ENCODE measurements around the gene DPYD. TPM values are rescaled to one million over a fixed set of nuclear protein-coding genes. Genes with fewer than 3 reads are reported as not detected.

DPYD gene
- total RNA-seq, 1 donor from 2014 or later: 5.9 TPM

DNA sequence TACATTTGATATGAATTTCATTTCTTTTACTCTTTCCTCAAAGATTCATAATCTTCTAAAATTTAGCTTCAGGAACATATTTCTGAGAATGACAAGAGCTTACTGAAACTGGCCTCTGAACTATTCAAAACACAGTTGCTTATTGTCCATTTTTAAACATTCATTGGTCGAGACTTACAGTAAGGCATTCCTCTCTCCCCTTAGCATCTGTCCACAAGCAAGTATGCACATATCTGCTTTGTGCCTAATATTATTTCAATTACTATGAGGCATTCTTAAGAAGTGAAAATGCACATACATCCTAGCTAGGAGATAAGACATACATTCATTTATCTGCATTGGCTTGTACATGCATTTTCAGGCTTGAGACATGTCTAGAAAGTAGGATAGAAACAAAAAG is 710.5 kb downstream of the DPYD start:
- H3K27me3 Mint-ChIP-seq (ENCODE audit: low read depth): no peaks in the 10 kb centered on the region
- H3K9me3 Mint-ChIP-seq: peaks cover under 1% of the 10 kb centered on the region
- no peaks in the 10 kb centered on the region for H3K36me3 Mint-ChIP-seq (ENCODE audit: low read depth)
- no peak overlapping the region for H3K27ac Mint-ChIP-seq (ENCODE audit: unreplicated experiment)
- no peak for DNase-seq (ENCODE audit: low read depth, low spot score)
- no peak overlapping the region for H3K4me3 Mint-ChIP-seq
- TF ChIP-seq CTCF (conservative IDR thresholded peaks at IDR 0.05): no peak
- H3K4me1 Mint-ChIP-seq: no peaks in the 10 kb centered on the region

DNA sequence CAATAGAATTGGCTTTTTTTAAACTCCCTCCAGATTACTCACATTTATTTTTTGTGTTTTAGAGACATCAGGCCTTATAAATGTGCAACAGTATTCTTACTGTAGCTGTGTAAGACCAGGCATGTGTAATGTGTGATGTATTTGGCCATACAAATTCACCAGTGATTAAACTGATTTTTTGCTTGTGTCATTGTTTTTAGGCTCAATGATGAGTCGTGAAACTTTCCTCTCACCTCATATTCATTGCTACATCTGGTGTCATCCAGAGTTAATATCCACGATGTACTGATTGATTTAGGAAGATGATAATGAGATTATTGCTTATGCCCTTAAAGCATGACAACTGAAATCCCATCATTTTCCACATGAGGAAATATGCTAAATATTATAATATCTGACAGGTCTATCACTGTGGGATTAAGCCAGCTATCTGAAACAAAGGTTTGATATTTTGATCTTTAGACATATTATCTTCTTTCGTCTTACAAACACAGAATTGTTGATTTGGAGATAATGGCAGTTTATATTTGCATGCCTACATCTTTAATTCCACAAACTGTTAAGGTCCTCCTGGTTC is 711.4 kb downstream of the DPYD start:
- H3K27me3 Mint-ChIP-seq (ENCODE audit: low read depth): no peaks in the 10 kb centered on the region
- H3K27ac Mint-ChIP-seq (ENCODE audit: unreplicated experiment): no peak overlapping the region
- TF ChIP-seq CTCF (conservative IDR thresholded peaks at IDR 0.05): no peak
- H3K4me1 Mint-ChIP-seq: no peaks in the 10 kb centered on the region
- no peaks in the 10 kb centered on the region for H3K9me3 Mint-ChIP-seq
- no peaks in the 10 kb centered on the region for H3K36me3 Mint-ChIP-seq (ENCODE audit: low read depth)
- DNase-seq (ENCODE audit: low read depth, low spot score): no peak
- no peak overlapping the region for H3K4me3 Mint-ChIP-seq

DNA sequence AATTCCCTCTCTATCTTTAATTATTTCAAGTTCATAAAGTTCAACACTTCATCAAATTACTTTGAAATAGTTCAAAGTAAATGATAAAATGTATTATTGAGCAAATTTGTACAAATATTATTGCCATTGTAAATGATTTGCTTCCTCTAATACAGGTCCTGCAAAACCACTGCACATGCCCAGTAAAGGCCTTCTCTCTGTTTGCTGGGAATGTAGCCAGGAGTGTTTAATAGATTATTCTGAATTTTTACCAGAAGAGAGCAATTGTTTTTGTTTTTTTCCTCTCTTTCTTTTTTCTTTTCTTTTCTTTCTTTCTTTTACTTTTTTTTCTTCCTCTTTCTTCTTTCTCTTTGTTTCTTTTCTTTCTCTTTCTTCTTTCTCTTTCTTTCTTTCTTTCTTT is 713.0 kb downstream of the DPYD start:
- Mint-ChIP-seq H3K36me3 (ENCODE audit: low read depth) (no peaks in the 10 kb centered on the region), H3K27me3 (ENCODE audit: low read depth) (no peaks in the 10 kb centered on the region), H3K27ac (ENCODE audit: unreplicated experiment) (no peak overlapping the region), H3K9me3 (no peaks in the 10 kb centered on the region), H3K4me3 (no peak overlapping the region), H3K4me1 (peaks cover 2% of the 10 kb centered on the region)
- TF ChIP-seq CTCF (conservative IDR thresholded peaks at IDR 0.05): no peak
- DNase-seq (ENCODE audit: low read depth, low spot score): no peak

DNA sequence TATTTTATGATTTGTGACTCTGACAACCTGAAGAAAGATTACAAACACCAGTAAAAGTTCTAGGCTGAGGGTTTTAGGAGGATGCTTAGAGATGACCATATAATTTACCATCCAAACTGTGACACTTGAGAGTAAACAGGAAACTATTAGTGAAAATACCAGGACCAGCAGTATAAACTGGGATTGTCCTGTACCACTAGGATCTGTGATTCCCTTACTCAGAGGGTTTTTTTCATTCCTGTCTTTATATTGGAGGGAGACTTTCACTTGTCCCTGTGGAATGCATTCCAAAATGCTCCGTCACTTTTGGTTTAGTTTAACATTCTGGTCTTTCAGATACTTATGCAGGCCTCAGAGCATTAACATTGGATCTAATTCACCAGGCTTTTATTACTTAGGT is 716.4 kb downstream of the DPYD start:
- no peaks in the 10 kb centered on the region for H3K36me3 Mint-ChIP-seq (ENCODE audit: low read depth)
- H3K9me3 Mint-ChIP-seq: no peaks in the 10 kb centered on the region
- no peak for TF ChIP-seq CTCF (conservative IDR thresholded peaks at IDR 0.05)
- H3K27me3 Mint-ChIP-seq (ENCODE audit: low read depth): no peaks in the 10 kb centered on the region
- DNase-seq (ENCODE audit: low read depth, low spot score): no peak
- no peak overlapping the region for H3K4me3 Mint-ChIP-seq
- H3K27ac Mint-ChIP-seq (ENCODE audit: unreplicated experiment): no peak overlapping the region
- peaks cover 14% of the 10 kb centered on the region for H3K4me1 Mint-ChIP-seq

DNA sequence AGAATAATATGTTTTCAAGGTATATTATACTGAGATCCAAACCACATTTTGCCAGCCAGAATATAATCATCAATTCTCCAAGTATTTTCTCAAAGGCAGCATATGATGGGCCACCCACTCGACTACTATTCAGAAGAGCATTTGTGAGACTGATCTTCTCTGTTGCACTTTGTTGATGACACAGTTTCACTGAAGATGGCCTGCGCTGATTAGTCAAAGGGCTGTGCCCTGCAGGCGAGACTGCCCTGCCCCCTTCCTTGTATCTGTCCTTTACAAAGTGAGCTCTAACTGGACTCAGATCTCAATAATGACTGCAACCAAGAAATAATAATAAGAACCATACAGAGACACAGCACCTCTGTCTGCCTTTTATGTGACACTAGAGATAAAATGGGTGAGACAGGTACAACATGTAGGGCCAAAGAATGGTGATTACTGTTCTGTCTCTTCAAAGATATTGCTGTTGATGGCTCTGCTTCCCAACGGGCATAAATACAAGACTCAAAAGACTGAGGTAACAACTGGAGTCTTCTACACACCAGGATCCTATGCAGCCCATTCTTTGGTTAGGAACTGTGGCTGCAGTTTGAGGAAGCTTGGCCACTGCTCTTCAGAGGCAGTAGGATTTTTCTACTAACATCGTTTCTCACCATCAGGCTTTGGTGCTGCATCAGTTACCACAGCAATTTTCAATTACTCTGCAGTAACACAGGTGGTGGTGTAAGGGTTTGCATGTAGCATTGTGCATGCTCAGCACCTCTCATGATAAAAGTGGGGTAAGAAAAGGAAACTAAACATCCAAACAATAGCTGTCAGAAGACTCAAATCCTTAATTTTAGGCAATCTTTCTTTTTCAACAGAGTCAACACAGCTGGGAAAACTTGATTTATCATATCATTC is 718.1 kb downstream of the DPYD start:
- no peaks in the 10 kb centered on the region for H3K9me3 Mint-ChIP-seq
- no peak overlapping the region for H3K27ac Mint-ChIP-seq (ENCODE audit: unreplicated experiment)
- DNase-seq (ENCODE audit: low read depth, low spot score): no peak
- H3K27me3 Mint-ChIP-seq (ENCODE audit: low read depth): no peaks in the 10 kb centered on the region
- no peak overlapping the region for H3K4me3 Mint-ChIP-seq
- peaks cover 14% of the 10 kb centered on the region for H3K4me1 Mint-ChIP-seq
- TF ChIP-seq CTCF (conservative IDR thresholded peaks at IDR 0.05): no peak
- no peaks in the 10 kb centered on the region for H3K36me3 Mint-ChIP-seq (ENCODE audit: low read depth)
